NOMO-1 (cell line): Measurements from ENCODE around the gene UPP2.

Experiments
- DNase-seq, 2 experiments: peaks; one replicate each; lab custom pipeline; 2025; ENCODE audit not compliant: unreplicated experiment in 2 of 2; lab: John Stamatoyannopoulos, UW

Gene UPP2

DNA sequence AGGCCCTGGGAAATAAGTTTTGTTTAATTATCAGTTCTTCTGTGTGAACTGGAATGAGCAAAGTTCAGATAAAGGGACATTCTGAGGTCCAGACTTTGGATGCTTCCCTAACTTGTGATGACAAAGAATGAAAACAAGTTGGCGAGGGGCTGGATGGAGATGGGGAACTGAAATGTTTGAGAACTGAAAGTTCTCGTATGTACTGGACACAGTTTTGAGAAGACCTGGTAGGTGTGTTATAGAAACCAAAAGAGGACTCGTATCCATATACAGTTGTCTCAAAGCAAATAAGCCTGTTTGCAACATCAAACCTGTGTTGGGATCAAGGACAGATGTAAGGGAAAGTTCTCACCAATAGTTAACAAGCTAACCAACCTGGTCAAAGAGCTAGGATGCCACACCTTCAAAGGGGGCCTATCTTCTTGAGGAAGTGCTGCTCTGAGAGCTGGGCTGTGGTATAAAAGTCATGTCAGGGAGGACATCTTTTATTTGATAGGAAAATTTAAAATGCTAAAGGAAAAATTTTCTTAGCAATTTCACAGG is at the start of gene UPP2:
TSS of gene UPP2 (plus strand) at position 493 of the 543 bp plus-strand sequence. CDS start 188 bp downstream, outside the sequence.
- no peak for DNase-seq

DNA sequence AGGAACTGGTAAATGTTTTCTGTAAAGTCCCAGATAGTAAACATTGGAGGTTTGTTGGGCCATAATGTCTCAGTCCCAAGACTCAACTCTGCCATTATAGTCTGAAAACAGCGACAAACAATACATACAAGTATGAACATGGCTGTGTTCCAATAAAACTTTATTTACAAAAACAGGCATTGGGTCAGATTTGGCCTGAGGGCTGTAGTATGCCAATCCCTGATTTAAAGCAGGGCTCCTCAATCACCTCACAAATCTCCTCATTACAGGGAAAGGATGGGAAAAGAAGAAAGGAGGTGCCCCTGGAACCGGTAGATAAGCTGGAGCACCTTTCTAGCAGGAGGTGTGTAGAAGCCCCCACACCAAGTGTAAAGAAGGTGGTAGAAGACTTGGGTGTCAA is 48.9 kb upstream of the UPP2 start:
- DNase-seq, result no peak

DNA sequence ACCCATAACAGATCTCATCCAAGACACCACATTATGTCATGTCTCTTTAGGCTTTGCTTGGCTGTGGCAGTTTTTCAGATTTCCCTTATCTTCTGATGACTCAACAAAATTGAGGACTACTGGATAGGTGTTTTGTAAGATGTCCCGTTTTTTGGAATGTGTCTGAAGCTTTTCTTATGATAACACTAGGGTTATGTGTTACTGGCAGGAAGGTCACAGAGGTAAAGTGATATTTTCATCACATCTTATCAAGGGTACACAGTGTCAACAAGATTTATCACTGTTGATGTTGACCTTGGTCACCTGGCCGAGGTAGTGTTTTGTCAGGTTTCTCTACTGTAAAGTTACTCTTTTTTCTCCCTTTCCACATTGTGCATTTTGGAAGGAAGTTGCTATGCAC is 44.8 kb upstream of the UPP2 start:
- no peak for DNase-seq

DNA sequence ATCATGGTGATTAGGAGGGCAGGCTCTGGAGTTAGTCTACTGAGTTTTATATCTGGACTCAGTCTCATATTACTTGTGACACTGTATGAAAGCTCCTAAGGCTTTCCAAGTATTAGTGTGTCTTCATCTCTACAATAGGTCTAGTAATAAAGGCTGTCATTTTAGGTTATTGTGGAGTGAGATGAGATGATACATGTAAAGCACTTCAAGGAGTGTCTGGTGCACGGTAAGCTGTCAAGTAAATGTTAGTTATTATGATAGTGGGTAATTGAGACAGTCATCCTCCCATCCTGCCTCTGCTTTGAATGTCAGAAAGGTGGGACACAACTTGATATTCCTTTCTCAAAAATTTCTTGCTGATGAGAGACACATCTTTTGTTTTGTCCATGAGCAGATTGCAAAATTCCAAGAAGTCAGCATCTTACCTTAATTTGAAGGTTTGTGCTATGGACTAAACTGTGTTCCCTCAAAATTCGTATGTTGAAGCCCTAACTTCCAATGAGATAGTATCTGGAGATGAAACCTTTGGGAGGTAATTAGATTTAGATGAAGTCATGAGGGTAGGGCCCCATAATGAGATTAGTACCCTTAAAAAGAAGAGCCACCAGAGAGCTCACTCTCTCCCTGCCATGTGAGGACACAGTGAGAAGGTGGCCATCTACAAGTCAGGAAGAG is 41.4 kb upstream of the UPP2 start:
- DNase-seq, result no peak

- DNase-seq, result no peak
Measured at GRCh38 chr2:158060835-158061435, 40.7 kb upstream of the UPP2 start.

DNA sequence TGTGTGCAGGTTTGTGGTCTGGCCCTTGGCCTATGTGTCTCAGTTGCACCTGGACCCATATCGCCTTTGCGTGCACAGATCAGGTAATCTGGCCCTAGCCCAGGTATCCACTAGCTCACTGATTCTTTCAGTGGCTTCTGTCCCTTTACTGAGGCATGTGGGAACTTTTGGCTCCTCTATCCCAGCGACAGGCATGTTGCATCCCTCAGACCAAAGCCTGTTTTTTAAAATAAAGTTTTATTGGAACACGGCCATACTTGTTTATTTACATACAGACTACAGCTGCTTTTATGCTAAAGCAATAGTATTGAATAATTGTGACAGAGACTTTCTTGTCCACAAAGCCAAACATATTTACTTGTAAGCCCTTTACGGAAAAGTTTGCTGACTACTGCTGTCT is 39.9 kb upstream of the UPP2 start:
- no peak for DNase-seq

DNA sequence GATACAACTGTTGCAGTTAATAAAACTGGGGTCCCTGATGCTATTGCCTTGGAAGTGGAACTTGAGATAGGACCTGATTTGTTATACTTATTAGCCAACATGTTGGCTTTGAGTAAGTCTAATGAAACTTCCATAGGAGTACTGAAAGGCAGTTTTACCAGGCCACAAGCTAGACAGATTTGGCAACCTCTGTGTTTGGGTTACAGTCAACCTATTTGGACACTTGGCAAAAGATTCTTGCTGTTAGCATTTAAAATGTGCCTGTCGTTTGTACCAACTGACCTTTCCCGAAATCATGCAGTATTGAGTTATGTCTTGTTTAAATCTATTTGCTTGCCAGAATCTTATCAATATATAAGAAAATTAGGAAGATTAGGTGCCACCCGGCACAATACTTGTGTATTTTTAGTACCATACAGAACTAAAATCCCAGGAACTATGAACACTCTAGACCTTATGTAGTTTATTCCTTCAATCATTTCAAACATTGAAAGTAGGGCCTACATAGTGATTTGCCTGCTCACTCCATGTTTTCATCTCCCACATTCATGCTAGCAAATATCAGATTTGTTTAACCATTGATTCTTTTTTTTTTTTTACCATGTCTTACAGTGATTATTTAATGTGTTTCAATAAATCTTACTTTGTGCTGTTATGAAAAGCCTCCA is 35.5 kb upstream of the UPP2 start:
- no peak for DNase-seq

GRCh38 chr2:158071018-158071417 is 30.7 kb upstream of the UPP2 start:
- DNase-seq, result no peak

DNA sequence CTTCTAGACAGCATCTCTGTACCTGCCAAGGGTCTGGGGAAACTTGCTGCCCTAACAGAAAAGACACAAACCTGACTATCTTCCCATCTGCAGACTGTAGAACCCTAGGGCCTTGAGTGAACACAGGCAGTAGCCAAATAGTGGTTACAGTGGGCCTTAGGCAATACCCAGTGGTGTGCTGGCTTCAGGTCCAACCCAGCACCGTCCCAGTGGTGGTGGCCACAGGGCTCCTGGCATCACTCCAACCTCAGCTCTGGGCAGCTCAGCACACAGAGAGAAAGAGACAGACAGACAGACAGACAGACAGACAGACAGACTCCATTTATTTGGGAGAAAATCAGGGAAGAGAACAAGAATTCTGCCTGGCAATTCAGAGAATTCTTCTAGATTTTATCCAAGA is 29.3 kb upstream of the UPP2 start:
- DNase-seq, result no peak

- DNase-seq, result no peak
Measured at GRCh38 chr2:158079672-158080071, 22.0 kb upstream of the UPP2 start.

DNA sequence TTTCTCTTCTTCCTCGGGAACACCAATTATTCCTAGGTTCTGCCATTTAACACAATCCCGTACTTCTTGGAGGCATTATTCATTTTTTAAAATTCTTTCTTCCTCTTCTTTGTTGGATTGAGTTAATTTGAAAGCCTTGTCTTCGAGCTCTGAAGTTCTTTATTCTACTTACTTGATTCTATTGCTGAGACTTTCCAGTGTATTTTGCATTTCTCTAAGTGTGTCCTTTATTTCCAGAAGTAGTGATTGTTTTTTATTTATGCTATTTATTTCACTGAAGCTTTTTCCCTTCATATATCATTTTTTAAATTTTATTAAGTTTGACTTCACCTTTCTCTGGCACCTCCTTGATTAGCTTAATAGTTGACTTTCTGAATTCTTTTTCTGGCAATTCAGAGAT is 13.6 kb upstream of the UPP2 start:
- DNase-seq, result no peak

DNA sequence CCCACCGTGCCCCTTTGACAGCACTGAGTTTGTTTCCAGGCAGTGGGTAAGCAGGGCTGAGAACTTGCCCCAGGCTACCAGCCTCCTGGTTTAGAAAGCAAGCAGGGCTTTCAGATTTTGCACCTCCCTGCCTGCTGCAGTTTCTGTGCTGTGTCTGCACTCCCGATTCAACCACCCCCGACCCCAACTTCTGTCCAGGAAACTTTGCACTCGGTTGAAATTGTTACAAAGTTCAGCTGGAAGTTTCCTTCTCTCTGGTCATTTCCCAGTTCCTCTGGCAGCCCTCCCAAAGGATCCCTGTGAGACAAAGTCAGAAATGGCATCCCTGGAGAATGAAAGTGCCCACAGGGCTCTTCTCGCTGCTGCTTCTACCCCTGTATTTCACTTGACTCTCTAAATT is 12.4 kb upstream of the UPP2 start:
- no peak for DNase-seq

GRCh38 chr2:158091647-158092046 is 10.0 kb upstream of the UPP2 start:
- no peak for DNase-seq

DNA sequence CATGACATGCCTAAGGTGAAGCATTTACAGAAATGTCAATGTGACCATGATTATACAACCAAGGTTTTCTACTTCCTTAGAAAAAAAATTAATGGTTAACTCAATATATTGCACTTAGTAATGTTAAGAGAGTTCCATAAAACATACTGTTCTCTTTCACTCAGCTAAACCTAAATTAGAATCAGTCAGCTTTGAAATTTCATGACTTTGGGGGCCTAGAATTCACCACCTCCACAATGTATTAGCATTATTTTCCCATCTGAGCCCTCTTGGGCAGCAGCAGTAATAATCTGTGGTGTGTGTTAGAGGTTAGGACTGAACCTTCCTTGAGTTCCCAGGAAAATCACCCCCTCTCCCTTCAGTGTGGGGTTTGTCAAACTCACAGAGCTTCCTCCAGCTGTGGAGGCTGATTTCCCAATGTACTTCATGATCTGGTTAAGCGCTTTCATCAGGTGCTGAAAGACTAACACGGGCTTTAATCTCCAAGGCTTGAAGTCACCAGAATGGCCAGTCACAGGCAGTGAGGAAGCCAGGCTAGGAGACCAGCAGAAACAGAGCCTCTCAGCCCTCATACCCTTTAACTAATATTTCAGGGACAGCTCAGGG is 7.1 kb upstream of the UPP2 start:
- DNase-seq, result peak; percentile 15 to 60

DNA sequence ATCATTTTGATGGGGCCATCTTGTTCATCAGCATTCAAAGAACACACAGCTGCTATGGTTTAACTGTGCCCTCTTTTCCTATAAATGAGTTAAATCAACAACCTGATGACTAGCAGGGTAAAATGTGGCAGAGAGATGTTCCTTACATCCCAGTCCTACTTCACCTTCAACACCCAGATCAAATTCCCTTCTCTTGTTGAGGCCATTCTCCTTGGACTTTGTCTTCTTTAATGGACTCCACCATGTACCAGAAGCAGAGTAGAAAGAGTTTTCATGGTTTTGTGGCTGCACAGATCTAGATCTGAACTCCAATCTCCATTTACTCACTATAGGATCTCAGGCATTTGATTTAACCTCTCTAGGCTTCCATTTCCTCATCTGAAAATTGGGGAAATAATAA is 6.4 kb upstream of the UPP2 start:
- no peak for DNase-seq

DNA sequence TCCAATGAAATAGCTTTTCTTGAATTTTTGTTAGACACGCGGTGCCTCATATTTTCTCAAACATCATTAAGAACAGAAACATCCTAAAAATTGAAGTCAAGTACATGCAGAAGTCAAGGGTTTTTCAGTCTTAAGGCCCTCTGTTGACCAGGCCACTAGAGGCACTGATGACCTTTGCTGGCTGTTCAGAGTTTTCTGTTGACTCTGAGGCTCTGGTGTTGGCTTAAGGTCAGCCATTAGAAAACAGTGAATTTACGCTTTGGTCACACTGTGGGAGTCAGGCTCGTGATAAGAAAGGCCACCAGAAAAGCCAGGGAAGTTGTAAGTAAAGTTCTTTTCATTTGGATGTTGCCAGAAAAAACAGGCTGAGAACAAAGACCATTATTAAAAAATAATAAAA is 5.8 kb upstream of the UPP2 start:
- DNase-seq, result no peak

- no peak for DNase-seq
Measured at GRCh38 chr2:158097481-158097880, 4.2 kb upstream of the UPP2 start.

DNA sequence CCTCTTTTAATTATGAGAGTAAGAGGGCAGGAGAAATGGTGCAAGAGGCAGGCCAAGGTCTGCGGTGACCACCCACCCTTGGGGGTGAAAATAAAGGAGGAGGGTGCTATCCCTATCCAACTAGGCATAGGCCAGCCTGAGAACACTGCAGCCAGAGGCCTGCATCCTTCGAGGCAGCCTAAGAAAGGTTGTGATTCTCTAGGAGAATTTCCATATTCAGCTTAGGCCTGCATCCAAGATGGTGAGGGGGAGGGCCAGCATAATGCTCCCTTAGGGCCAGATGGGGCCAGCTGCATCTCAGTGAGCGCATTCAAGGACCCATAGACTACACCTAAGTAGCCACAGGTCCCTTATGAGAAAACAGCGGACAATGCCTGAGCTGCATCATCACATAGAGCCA is 3.5 kb upstream of the UPP2 start:
- DNase-seq, result no peak

DNA sequence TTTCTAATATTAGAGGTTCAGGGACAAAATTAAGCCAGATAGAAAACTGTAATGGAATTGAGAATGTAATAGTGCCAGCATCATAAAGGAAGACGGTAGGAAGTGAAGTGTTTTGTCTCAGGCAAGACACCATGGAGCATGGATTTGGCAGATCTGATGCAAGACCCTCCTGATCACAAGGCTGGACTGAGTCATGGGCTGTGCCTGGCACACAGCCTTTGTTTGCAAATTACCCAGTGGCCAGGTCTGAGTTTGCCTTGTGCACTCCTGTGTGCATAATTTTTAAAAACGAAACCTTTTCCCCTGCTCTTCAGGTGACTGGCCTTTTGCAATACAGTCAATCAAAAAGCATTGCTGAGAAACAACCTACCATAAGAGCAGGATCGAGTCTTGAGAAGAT is 2.0 kb upstream of the UPP2 start:
- DNase-seq, result no peak

DNA sequence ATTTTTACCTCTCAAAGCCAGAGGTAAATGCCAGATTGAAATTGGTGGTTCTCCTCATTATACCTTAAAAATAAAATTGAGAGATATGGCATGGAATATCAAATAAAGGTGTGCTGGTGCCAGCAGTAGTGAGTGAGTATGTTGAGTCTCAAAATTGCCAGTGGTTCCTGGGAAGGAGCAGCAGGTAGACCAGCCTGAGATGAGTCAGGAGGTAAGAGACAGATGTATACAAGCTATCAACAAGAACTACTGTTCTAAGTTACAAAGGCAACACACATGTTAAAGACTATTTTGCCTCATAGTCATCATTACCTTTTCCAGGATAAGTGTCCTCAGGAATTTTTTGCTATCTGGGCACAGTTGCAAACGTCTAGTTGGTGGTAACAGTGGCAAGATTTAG is 1.3 kb upstream of the UPP2 start:
- no peak for DNase-seq

DNA sequence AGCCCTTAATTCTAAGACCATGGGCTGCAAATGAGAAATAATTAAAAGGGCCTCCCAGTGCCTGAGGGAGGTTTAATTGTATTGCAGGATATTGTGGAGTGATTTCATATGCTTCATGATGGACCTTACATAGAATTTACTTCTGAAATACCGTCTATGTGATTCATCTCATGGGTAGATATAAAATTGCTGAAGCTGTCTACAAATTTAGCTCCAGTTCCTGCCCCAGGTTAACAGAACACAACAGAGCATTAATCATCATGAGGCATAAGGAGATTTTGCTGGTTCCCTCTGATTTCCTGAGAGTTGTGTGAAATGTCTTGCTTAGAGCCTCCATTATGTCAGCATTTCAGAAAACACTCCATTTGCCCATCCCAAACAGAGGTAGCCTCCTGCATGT is 770 bp downstream of the UPP2 start:
- no peak for DNase-seq
